ENCODE results near the gene CDH24. TPM values are rescaled to one million over a fixed set of nuclear protein-coding genes. Genes with fewer than 3 reads are reported as not detected.
A peak's percentile ranks its signal among the peaks of the same experiment; 100 is the strongest.

Gene CDH24
- total and polyA plus RNA-seq, 2 of the 13 experiments (the other 11 are each of a cell fraction or from before 2014, with no cell fraction given) = 0.69 to 0.99 TPM

DNA sequence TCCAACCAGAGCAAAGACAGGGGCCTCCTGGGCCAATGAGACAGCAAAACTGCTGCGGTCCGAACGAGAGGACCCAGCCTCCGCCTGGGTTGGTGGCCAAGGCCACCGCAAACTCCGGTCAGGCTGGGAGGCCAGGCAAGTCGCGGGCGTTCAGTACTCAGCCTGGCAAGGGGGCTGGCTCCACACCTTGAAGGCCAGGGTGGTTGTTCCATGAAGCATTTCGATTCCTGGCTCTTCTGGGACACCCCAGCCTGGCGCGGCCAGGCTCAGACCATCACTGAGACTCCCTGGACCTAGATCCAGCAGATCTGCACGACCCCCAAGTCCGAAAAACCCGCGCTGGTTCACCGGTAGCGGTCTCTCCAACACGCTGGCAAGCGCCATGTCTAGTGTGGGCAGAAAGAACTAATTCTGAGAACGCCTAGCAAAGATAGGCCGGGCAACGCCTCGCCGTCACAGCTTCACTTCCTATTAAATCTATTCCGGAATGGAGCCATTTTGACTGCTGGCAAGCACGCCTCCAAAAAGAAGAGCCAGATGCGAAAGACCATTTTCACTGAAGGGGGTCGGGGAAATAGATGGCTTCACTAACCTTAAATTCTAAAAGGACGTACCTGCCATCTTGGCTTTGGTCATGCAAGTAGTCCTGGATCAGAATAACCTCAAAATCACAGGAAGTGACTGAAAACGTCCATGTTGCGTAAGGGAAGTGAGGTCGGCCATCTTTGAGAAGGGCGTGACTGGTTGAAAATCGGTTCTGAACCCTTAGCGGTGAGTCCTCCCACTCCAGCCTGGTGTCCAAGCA, 22.6 kb downstream of the CDH24 start, which contains the start of gene PSMB5 (continued):
- TF ChIP-seq, protein P1, sequence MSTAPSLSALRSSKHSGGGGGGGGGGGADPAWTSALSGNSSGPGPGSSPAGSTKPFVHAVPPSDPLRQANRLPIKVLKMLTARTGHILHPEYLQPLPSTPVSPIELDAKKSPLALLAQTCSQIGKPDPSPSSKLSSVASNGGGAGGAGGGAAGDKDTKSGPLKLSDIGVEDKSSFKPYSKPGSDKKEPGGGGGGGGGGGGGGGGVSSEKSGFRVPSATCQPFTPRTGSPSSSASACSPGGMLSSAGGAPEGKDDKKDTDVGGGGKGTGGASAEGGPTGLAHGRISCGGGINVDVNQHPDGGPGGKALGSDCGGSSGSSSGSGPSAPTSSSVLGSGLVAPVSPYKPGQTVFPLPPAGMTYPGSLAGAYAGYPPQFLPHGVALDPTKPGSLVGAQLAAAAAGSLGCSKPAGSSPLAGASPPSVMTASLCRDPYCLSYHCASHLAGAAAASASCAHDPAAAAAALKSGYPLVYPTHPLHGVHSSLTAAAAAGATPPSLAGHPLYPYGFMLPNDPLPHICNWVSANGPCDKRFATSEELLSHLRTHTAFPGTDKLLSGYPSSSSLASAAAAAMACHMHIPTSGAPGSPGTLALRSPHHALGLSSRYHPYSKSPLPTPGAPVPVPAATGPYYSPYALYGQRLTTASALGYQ (CRISPR knock-in tag; IDR thresholded peaks at IDR 0.05) = 0 out of 2 replicates have a peak, but pooled peaks have one; percentile 58
- TF ChIP-seq ZBTB43 (CRISPR knock-in tag; conservative IDR thresholded peaks at IDR 0.05) (peak; percentile 59; the same call in 1 of the 2 replicates), ZNF331 (CRISPR knock-in tag; IDR thresholded peaks at IDR 0.05) (peak; percentile 37), YEATS2 (CRISPR knock-in tag; IDR thresholded peaks at IDR 0.05; ENCODE audit: borderline replicate concordance) (peak; percentile 92), MYPOP (CRISPR knock-in tag; IDR thresholded peaks at IDR 0.05) (peak; percentile 95), ZNF761 (CRISPR knock-in tag; conservative IDR thresholded peaks at IDR 0.05) (peak; percentile 87; the same call in 1 of the 2 replicates), ZBTB4 (CRISPR knock-in tag; IDR thresholded peaks at IDR 0.05; ENCODE audit: borderline replicate concordance) (peak; percentile 85), ZSCAN25 (CRISPR knock-in tag; IDR thresholded peaks at IDR 0.05) (no peak; the same call in 1 of the 2 replicates), NFAT5 (CRISPR knock-in tag; IDR thresholded peaks at IDR 0.05) (peak; percentile 85; the same call in 1 of the 2 replicates)
- TF ChIP-seq, protein P2, sequence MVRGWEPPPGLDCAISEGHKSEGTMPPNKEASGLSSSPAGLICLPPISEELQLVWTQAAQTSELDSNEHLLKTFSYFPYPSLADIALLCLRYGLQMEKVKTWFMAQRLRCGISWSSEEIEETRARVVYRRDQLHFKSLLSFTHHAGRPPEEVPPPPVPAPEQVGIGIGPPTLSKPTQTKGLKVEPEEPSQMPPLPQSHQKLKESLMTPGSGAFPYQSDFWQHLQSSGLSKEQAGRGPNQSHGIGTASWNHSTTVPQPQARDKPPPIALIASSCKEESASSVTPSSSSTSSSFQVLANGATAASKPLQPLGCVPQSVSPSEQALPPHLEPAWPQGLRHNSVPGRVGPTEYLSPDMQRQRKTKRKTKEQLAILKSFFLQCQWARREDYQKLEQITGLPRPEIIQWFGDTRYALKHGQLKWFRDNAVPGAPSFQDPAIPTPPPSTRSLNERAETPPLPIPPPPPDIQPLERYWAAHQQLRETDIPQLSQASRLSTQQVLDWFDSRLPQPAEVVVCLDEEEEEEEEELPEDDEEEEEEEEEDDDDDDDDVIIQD (CRISPR knock-in tag; IDR thresholded peaks at IDR 0.05; ENCODE audit: low read depth) = peak; percentile 94
